GM23338 (cell line): ENCODE results near the gene ATCAY. TPM values are rescaled to one million over a fixed set of nuclear protein-coding genes. Genes with fewer than 3 reads are reported as not detected.

ENCODE experiments used
- ATAC-seq: fragments of 200-7000 bp; cut with Tn5 transposase; 3 replicates; pipeline ENCODE4 v1.9.1; 2020
- DNase-seq: peaks from one replicate; pipeline ENCODE4 v3.0.0-alpha.2; 2015; ENCODE audit warnings: low spot score
- H2AFZ ChIP-seq: fragments of 200-600 bp; sonication (generic); 2 replicates; pipeline ENCODE4 v1.8.0; 2016; ENCODE audit warnings: antibody characterized with exemption, mild to moderate bottlenecking, moderate library complexity
- H3F3A ChIP-seq: fragments of 200-600 bp; sonication (generic); replicated peaks from 2 replicates; pipeline ENCODE4 v1.8.0; 2017; ENCODE audit warnings: antibody characterized with exemption, mixed run types, low read depth
- H3K27ac ChIP-seq: fragments of 200-600 bp; sonication (generic); 2 replicates; pipeline ENCODE4 v1.6.1; 2016; ENCODE audit warnings: low read depth
- H3K27me3 ChIP-seq: fragments of 200-600 bp; sonication (generic); 2 replicates; pipeline ENCODE4 v1.8.0; 2016; ENCODE audit warnings: mild to moderate bottlenecking, mixed run types, moderate library complexity; ENCODE audit not compliant: insufficient read depth
- H3K36me3 ChIP-seq: fragments of 200-600 bp; sonication (generic); 2 replicates; pipeline ENCODE4 v1.8.0; 2016; ENCODE audit warnings: mild to moderate bottlenecking; ENCODE audit not compliant: insufficient read depth
- H3K4me1 ChIP-seq: fragments of 200-600 bp; sonication (generic); 2 replicates; pipeline ENCODE4 v1.8.0; 2016; ENCODE audit warnings: mild to moderate bottlenecking, moderate library complexity; ENCODE audit not compliant: insufficient read depth
- H3K4me2 ChIP-seq: fragments of 200-600 bp; sonication (generic); 2 replicates; pipeline ENCODE4 v1.7.1; 2017; ENCODE audit warnings: mixed run types
- H3K4me3 ChIP-seq: fragments of 200-600 bp; sonication (generic); 2 replicates; pipeline ENCODE4 v1.6.1; 2016; ENCODE audit warnings: mixed run types
- H3K79me2 ChIP-seq: fragments of 200-600 bp; sonication (generic); replicated peaks from 2 replicates; pipeline ENCODE4 v1.8.0; 2017; ENCODE audit warnings: mild to moderate bottlenecking; ENCODE audit not compliant: insufficient read depth
- H3K9me2 ChIP-seq: fragments of 200-600 bp; sonication (generic); 2 replicates; pipeline ENCODE4 v1.8.0; 2017; ENCODE audit not compliant: insufficient read depth
- H4K20me1 ChIP-seq: fragments of 200-600 bp; sonication (generic); replicated peaks from 2 replicates; pipeline ENCODE4 v1.8.0; 2017; ENCODE audit warnings: mild to moderate bottlenecking; ENCODE audit not compliant: insufficient read depth
- H3K27ac Mint-ChIP-seq: 2 replicates; pipeline ENCODE4 v1.8.0; 2020; ENCODE audit warnings: inconsistent platforms, mild to moderate bottlenecking, moderate library complexity, mixed read lengths
- H3K27me3 Mint-ChIP-seq: 3 replicates; pipeline ENCODE4 v1.8.0; 2022; ENCODE audit warnings: low read depth, mild to moderate bottlenecking, moderate library complexity, mixed read lengths, inconsistent platforms; ENCODE audit not compliant: insufficient read depth, poor library complexity
- H3K36me3 Mint-ChIP-seq: 3 replicates; pipeline ENCODE4 v1.8.0; 2021; ENCODE audit warnings: low read depth, mild to moderate bottlenecking, inconsistent platforms, moderate library complexity, mixed read lengths
- H3K4me1 Mint-ChIP-seq: 3 replicates; pipeline ENCODE4 v1.8.0; 2020; ENCODE audit warnings: mild to moderate bottlenecking, inconsistent platforms, mixed read lengths
- H3K4me3 Mint-ChIP-seq: 3 replicates; pipeline ENCODE4 v1.8.0; 2021; ENCODE audit warnings: moderate library complexity, mild to moderate bottlenecking, inconsistent platforms, mixed read lengths
- H3K9me3 Mint-ChIP-seq: 3 replicates; pipeline ENCODE4 v1.8.0; 2020; ENCODE audit warnings: moderate library complexity, mild to moderate bottlenecking, inconsistent platforms, mixed read lengths
- CREB1 ChIP-seq: fragments of 250-450 bp; sonication (Bioruptor Pico); IDR thresholded peaks from 2 replicates; pipeline ENCODE4 v1.5.0; 2020; ENCODE audit warnings: low read depth, mild to moderate bottlenecking, moderate library complexity
- ETS1 ChIP-seq: IDR thresholded peaks from 2 replicates; pipeline ENCODE4 v1.6.1; 2016; ENCODE audit warnings: antibody characterized with exemption
- EZH2 ChIP-seq: fragments of 200-600 bp; sonication (generic); IDR thresholded peaks from one replicate; pipeline ENCODE4 v1.8.0; 2017; ENCODE audit warnings: antibody characterized with exemption, mild to moderate bottlenecking, low read depth; ENCODE audit not compliant: unreplicated experiment
- EZH2phosphoT487 ChIP-seq: fragments of 200-600 bp; sonication (generic); IDR thresholded peaks from one replicate; pipeline ENCODE4 v1.8.1; 2018; ENCODE audit warnings: antibody characterized with exemption; ENCODE audit not compliant: unreplicated experiment
- JUNB ChIP-seq: IDR thresholded peaks from one replicate; pipeline ENCODE4 v1.6.1; 2016; ENCODE audit warnings: antibody characterized with exemption; ENCODE audit not compliant: unreplicated experiment
- POLR2AphosphoS5 ChIP-seq: IDR thresholded peaks from 2 replicates; pipeline ENCODE4 v1.6.1; 2016; ENCODE audit warnings: antibody characterized with exemption, low read depth
- REST ChIP-seq: IDR thresholded peaks from one replicate; pipeline ENCODE4 v1.6.1; 2018; ENCODE audit warnings: antibody characterized with exemption; ENCODE audit not compliant: unreplicated experiment
- ZNF114 ChIP-seq: fragments of 250-450 bp; sonication (Bioruptor Pico); IDR thresholded peaks from 2 replicates; pipeline ENCODE4 v1.5.0; 2020; ENCODE audit warnings: mild to moderate bottlenecking, moderate library complexity
- ZNF331 ChIP-seq: fragments of 250-450 bp; sonication (Bioruptor Pico); IDR thresholded peaks from 2 replicates; pipeline ENCODE4 v1.5.0; 2020; ENCODE audit warnings: low read depth, mild to moderate bottlenecking, moderate library complexity
- polyA plus RNA-seq: library from polyadenylated mRNA; unstranded; fragments of >200 nt; fragmentation: Nextera tagmentation; extraction: Ambion mirVana; gene quantifications from 2 replicates; pipeline ENCODE4 v1.2.1, GENCODE V29; 2016
- total RNA-seq: library from RNA; depleted of rRNA; stranded (reverse); fragments of >200 nt; shearing (Covaris generic); gene quantifications from 2 replicates; pipeline ENCODE4 v1.2.3, GENCODE V29; 2014
- TF ChIP-seq, protein P1 (sequence below), 2 experiments: fragments of 200-600 bp in 1 of 2; sonication (generic) in 1 of 2; conservative IDR thresholded peaks; 2 replicates each; pipeline versions ENCODE4 v1.5.1 to v1.6.1; 2016 to 2017; ENCODE audit warnings: antibody characterized with exemption in 2 of 2, low read depth in 2 of 2, mild to moderate bottlenecking in 2 of 2, moderate library complexity in 1 of 2
- TF ChIP-seq, protein P2 (sequence below): fragments of 250-450 bp; sonication (Bioruptor Pico); IDR thresholded peaks from 2 replicates; pipeline ENCODE4 v1.5.0; 2020; ENCODE audit warnings: mild to moderate bottlenecking, moderate library complexity

ATCAY gene
- total and polyA plus RNA-seq, 2 experiments from 2014 or later: 16.9 to 45.7 TPM

DNA sequence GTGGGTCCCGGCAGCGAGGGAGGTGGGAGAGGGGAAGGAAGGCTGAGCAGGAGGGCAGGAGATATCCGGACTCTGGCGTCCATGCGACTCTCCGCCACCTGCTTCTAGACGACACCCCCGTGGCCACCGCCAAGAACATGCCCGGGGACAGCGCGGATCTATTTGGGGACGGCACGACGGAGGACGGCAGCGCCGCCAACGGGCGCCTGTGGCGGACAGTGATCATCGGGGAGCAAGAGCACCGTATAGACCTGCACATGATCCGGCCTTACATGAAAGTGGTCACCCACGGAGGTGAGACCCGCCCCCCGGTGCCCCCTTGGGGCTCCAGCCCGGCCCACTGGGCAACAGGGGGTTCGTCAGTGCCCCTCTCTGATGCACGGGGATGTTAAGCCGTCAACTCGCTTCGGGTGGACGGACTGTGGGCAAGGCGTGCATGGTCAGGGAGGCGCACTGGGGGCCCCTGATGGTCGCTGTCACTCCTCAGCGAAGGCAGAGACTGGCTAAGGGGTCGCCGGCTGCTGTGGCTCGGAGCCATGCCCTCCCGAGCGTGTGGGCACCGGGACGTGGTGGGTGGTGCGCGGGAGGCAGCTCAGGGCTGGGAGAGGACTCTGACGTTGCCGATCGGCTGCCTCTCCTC is 27.3 kb downstream of the ATCAY start:
- H3K27ac Mint-ChIP-seq: no peak overlapping the region
- TF ChIP-seq EZH2phosphoT487 (no peak), JUNB (no peak), POLR2AphosphoS5 (no peak), ZNF114 (CRISPR knock-in tag) (no peak), ETS1 (no peak), CREB1 (CRISPR knock-in tag) (no peak), EZH2 (no peak), ZNF331 (CRISPR knock-in tag) (no peak), REST (no peak)
- TF ChIP-seq, protein P1, sequence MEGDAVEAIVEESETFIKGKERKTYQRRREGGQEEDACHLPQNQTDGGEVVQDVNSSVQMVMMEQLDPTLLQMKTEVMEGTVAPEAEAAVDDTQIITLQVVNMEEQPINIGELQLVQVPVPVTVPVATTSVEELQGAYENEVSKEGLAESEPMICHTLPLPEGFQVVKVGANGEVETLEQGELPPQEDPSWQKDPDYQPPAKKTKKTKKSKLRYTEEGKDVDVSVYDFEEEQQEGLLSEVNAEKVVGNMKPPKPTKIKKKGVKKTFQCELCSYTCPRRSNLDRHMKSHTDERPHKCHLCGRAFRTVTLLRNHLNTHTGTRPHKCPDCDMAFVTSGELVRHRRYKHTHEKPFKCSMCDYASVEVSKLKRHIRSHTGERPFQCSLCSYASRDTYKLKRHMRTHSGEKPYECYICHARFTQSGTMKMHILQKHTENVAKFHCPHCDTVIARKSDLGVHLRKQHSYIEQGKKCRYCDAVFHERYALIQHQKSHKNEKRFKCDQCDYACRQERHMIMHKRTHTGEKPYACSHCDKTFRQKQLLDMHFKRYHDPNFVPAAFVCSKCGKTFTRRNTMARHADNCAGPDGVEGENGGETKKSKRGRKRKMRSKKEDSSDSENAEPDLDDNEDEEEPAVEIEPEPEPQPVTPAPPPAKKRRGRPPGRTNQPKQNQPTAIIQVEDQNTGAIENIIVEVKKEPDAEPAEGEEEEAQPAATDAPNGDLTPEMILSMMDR (conservative IDR thresholded peaks at IDR 0.05; ENCODE audit: low read depth in 2 of 2): no peak
- TF ChIP-seq, protein P2, sequence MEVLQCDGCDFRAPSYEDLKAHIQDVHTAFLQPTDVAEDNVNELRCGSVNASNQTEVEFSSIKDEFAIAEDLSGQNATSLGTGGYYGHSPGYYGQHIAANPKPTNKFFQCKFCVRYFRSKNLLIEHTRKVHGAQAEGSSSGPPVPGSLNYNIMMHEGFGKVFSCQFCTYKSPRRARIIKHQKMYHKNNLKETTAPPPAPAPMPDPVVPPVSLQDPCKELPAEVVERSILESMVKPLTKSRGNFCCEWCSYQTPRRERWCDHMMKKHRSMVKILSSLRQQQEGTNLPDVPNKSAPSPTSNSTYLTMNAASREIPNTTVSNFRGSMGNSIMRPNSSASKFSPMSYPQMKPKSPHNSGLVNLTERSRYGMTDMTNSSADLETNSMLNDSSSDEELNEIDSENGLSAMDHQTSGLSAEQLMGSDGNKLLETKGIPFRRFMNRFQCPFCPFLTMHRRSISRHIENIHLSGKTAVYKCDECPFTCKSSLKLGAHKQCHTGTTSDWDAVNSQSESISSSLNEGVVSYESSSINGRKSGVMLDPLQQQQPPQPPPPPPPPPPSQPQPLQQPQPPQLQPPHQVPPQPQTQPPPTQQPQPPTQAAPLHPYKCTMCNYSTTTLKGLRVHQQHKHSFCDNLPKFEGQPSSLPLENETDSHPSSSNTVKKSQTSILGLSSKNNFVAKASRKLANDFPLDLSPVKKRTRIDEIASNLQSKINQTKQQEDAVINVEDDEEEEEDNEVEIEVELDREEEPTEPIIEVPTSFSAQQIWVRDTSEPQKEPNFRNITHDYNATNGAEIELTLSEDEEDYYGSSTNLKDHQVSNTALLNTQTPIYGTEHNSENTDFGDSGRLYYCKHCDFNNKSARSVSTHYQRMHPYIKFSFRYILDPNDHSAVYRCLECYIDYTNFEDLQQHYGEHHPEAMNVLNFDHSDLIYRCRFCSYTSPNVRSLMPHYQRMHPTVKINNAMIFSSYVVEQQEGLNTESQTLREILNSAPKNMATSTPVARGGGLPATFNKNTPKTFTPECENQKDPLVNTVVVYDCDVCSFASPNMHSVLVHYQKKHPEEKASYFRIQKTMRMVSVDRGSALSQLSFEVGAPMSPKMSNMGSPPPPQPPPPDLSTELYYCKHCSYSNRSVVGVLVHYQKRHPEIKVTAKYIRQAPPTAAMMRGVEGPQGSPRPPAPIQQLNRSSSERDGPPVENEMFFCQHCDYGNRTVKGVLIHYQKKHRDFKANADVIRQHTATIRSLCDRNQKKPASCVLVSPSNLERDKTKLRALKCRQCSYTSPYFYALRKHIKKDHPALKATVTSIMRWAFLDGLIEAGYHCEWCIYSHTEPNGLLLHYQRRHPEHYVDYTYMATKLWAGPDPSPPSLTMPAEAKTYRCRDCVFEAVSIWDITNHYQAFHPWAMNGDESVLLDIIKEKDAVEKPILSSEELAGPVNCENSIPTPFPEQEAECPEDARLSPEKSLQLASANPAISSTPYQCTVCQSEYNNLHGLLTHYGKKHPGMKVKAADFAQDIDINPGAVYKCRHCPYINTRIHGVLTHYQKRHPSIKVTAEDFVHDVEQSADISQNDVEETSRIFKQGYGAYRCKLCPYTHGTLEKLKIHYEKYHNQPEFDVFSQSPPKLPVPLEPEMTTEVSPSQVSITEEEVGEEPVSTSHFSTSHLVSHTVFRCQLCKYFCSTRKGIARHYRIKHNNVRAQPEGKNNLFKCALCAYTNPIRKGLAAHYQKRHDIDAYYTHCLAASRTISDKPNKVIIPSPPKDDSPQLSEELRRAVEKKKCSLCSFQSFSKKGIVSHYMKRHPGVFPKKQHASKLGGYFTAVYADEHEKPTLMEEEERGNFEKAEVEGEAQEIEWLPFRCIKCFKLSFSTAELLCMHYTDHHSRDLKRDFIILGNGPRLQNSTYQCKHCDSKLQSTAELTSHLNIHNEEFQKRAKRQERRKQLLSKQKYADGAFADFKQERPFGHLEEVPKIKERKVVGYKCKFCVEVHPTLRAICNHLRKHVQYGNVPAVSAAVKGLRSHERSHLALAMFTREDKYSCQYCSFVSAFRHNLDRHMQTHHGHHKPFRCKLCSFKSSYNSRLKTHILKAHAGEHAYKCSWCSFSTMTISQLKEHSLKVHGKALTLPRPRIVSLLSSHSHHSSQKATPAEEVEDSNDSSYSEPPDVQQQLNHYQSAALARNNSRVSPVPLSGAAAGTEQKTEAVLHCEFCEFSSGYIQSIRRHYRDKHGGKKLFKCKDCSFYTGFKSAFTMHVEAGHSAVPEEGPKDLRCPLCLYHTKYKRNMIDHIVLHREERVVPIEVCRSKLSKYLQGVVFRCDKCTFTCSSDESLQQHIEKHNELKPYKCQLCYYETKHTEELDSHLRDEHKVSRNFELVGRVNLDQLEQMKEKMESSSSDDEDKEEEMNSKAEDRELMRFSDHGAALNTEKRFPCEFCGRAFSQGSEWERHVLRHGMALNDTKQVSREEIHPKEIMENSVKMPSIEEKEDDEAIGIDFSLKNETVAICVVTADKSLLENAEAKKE (CRISPR knock-in tag): no peak
- peaks cover 3% of the 10 kb centered on the region for H3K27me3 Mint-ChIP-seq
- H3K4me3 Mint-ChIP-seq: no peak overlapping the region
- Histone ChIP-seq H3K4me3 (no peak overlapping the region), H3K27me3 (no peaks in the 10 kb centered on the region), H3K4me1 (no peaks in the 10 kb centered on the region), H4K20me1 (no peaks in the 10 kb centered on the region; the same call in 1 of the 2 replicates), H3F3A (no peaks in the 10 kb centered on the region), H3K36me3 (peaks cover 22% of the 10 kb centered on the region), H3K9me2 (no peaks in the 10 kb centered on the region), H3K27ac (no peak overlapping the region), H3K4me2 (no peak overlapping the region), H2AFZ (no peak overlapping the region), H3K79me2 (no peaks in the 10 kb centered on the region)
- peaks cover 35% of the 10 kb centered on the region for H3K36me3 Mint-ChIP-seq
- no peaks in the 10 kb centered on the region for H3K4me1 Mint-ChIP-seq
- ATAC-seq: no peak
- DNase-seq: no peak
- H3K9me3 Mint-ChIP-seq: peaks cover 19% of the 10 kb centered on the region
